SJSA1 (cell line): ENCODE results near the gene DOK3. TPM values are rescaled to one million over a fixed set of nuclear protein-coding genes. Genes with fewer than 3 reads are reported as not detected.

Experiments
- DNase-seq, 2 experiments: peaks; one replicate each; pipeline ENCODE4 v3.0.0-alpha.2; 2015 to 2020; ENCODE audit warnings: low spot score in 2 of 2, low read depth in 1 of 2
- H3K27ac ChIP-seq: fragments of 250-450 bp; sonication (Bioruptor Pico); 2 replicates; pipeline ENCODE4 v1.5.1; 2020; ENCODE audit warnings: mild to moderate bottlenecking, moderate library complexity
- H3K27me3 ChIP-seq: fragments of 250-450 bp; sonication (Bioruptor Pico); replicated peaks from 2 replicates; pipeline ENCODE4 v1.5.1; 2020; ENCODE audit warnings: mild to moderate bottlenecking, moderate library complexity
- H3K36me3 ChIP-seq: fragments of 250-450 bp; sonication (Bioruptor Pico); 2 replicates; pipeline ENCODE4 v1.5.1; 2020; ENCODE audit warnings: mild to moderate bottlenecking
- H3K4me1 ChIP-seq: fragments of 250-450 bp; sonication (Bioruptor Pico); replicated peaks from 2 replicates; pipeline ENCODE4 v1.6.1; 2021; ENCODE audit warnings: mild to moderate bottlenecking
- H3K4me3 ChIP-seq: fragments of 250-450 bp; sonication (Bioruptor Pico); 2 replicates; pipeline ENCODE4 v1.5.1; 2020; ENCODE audit warnings: mild to moderate bottlenecking
- H3K9me3 ChIP-seq: fragments of 250-450 bp; sonication (Bioruptor Pico); replicated peaks from 2 replicates; pipeline ENCODE4 v1.5.1; 2020; ENCODE audit warnings: mild to moderate bottlenecking
- total RNA-seq: library from RNA; depleted of rRNA; stranded (reverse); fragments of >200 nt; shearing (Covaris generic); gene quantifications from 2 replicates; pipeline ENCODE4 v1.2.3, GENCODE V29; 2014

DOK3 gene
- total RNA-seq, 1 experiment from 2014 or later: 1.8 TPM

GRCh38 chr5:177514541-177514940 is 4.9 kb upstream of the DOK3 start:
- no peak for DNase-seq
- peaks cover 82% of the 10 kb centered on the region for H3K36me3 ChIP-seq
- no peak overlapping the region for H3K4me3 ChIP-seq
- no peaks in the 10 kb centered on the region for H3K27me3 ChIP-seq
- H3K4me1 ChIP-seq: peaks cover 14% of the 10 kb centered on the region
- H3K27ac ChIP-seq: no peak overlapping the region
- H3K9me3 ChIP-seq: no peaks in the 10 kb centered on the region

DNA sequence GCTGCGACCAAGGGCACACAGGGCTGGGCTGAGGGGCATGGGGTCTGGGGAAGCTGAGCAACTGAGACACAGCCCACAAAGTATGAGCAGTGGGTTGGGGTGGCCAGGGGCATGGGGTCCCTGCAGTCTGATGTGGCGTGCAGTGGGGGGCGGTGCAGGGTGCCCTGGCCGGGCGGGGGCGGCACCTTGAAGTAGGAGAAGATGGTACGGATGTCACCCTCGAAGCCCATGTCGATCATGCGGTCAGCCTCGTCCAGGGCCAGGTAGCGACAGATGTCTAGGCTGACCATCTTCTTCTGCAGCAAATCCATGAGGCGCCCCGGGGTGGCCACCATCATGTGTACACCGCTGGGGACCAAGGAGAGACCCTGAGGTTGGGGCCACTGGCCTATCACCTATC is 3.9 kb upstream of the DOK3 start:
- Histone ChIP-seq H3K27me3 (no peaks in the 10 kb centered on the region), H3K4me3 (no peak overlapping the region), H3K36me3 (peaks cover 86% of the 10 kb centered on the region), H3K27ac (no peak overlapping the region), H3K9me3 (no peaks in the 10 kb centered on the region), H3K4me1 (peaks cover 9% of the 10 kb centered on the region)
- no peak for DNase-seq

DNA sequence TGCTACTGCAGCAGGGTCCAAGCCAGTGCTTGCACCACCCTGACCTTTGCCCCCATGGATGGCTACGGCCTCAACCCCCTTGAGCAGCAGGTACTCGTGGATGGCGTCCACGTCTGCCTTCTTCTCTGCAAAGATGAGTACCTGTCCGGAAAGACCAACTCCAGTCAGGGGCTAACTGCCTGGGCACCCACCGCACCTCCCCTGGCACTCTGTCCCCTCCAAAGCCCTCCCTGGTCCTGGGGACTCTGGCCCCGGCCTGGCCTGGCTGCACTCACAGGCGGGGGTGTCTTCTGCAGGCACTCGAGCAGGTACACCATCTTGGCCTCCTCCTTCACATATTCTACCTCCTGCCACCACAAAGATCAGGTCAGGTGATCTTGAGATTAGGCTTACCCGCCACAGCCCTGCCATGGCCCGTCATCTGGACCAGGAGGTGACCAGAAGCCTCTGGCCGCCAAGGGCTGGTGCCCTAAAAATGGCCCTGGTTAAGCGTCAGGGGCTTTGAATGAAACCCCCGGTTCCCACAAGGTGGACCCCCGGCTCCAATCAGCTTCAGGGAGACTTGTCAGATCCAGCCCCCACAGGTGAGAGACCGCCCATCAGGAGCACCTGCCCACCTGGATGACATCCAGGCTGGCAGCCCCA is 3.2 kb upstream of the DOK3 start:
- Histone ChIP-seq H3K4me3 (no peak overlapping the region), H3K9me3 (no peaks in the 10 kb centered on the region), H3K27me3 (no peaks in the 10 kb centered on the region), H3K27ac (no peak overlapping the region), H3K36me3 (peaks cover 93% of the 10 kb centered on the region), H3K4me1 (peaks cover 9% of the 10 kb centered on the region)
- no peak for DNase-seq

DNA sequence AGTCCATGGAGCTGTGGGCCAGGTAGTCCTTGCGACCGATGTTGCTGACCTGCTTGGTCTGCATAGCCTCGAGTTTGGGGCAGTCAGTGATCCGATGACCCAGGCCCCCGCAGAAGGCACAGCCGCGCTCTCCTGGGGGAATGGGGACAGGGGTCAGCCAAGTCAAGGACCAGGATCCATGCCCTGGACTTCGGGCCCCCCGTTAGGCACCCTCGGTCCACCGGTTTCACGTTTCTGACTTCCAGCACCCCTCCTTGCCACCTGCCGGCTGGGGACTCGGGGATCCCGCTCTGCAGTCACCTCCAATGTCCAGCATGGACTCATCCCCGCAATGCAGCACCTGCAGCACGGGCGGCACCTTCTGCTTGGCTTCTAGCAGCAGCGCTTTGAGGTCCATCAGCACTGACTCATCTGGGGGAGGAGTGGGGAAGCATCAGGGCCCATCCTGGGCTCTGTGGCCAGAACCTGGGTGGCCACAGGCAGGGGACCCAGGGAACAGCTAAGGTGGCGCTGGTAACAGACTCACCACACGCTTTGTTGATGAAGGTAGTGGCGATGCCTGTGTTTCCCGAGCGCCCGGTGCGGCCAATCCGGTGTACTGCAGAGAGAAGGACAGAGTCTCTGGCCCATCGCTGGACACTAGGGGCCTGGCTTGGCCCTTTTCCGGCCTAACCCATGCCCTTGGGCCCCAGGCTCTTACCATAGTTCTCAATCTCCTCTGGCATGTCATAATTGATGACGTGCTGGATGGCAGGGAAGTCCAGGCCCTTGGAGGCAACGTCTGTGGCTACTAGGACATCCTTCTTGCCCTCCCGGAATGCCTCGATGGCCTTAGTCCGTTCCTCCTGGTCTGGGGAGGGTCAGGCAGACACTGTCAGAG is 2.4 kb upstream of the DOK3 start:
- no peak overlapping the region for H3K27ac ChIP-seq
- no peak overlapping the region for H3K4me3 ChIP-seq
- peaks cover 91% of the 10 kb centered on the region for H3K36me3 ChIP-seq
- H3K9me3 ChIP-seq: no peaks in the 10 kb centered on the region
- DNase-seq: no peak
- H3K4me1 ChIP-seq: peaks cover 9% of the 10 kb centered on the region
- H3K27me3 ChIP-seq: no peaks in the 10 kb centered on the region

DNA sequence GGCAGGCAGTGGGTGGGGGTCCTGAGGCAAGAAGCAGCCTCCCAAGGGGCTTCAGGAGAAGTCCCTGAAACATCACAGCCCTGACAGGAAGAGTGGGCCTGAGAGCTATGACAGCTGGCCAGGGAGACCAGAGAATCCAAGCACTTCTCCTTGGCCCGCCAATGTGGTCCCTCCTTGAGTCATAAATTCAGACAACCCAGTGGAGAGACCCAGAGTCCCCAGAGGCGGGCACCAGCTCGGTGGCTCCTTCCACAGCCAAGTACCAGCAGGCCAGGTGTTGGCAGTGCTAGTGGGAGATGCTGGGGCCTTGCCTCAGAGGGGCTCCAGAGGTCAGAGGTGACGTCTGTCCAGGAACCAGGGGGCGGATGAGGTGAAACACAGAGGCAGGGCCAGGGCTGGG is 1.6 kb upstream of the DOK3 start:
- no peak overlapping the region for H3K4me3 ChIP-seq
- H3K27ac ChIP-seq: no peak overlapping the region
- H3K4me1 ChIP-seq: peaks cover 8% of the 10 kb centered on the region
- H3K9me3 ChIP-seq: no peaks in the 10 kb centered on the region
- H3K36me3 ChIP-seq: peaks cover 85% of the 10 kb centered on the region
- no peaks in the 10 kb centered on the region for H3K27me3 ChIP-seq
- DNase-seq: no peak

DNA sequence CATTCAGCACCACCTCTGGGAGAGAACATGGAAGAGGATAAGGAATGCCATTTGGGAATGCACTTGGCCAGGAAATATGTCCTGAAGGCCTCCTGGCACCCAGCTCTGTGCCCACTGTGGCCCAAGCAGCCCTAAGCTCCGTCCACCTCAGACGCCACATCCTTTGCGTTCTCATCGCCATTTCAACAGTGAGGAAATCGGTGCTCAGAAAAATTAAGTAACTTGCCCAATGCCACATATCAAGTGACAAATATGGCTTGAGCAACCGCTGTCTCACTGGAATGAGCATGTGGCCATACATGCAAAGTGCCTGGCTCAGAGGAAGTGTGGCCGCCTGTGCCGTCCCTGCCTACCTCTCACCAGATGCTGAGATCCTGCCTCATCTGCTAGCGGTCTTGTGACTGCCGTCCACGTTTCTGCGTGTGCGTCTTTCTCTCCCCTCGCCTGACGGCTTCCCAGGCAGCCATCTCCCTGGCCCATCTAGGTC is 984 bp upstream of the DOK3 start:
- H3K27ac ChIP-seq: no peak overlapping the region
- H3K9me3 ChIP-seq: no peaks in the 10 kb centered on the region
- peaks cover 79% of the 10 kb centered on the region for H3K36me3 ChIP-seq
- no peaks in the 10 kb centered on the region for H3K27me3 ChIP-seq
- no peak for DNase-seq
- H3K4me3 ChIP-seq: no peak overlapping the region
- H3K4me1 ChIP-seq: peaks cover 2% of the 10 kb centered on the region

GRCh38 chr5:177509991-177510566 is 453 bp upstream of the DOK3 start:
- Histone ChIP-seq H3K27ac (no peak overlapping the region), H3K4me3 (no peak overlapping the region), H3K9me3 (no peaks in the 10 kb centered on the region), H3K27me3 (no peaks in the 10 kb centered on the region), H3K36me3 (peaks cover 74% of the 10 kb centered on the region), H3K4me1 (no peaks in the 10 kb centered on the region)
- DNase-seq: no peak

DNA sequence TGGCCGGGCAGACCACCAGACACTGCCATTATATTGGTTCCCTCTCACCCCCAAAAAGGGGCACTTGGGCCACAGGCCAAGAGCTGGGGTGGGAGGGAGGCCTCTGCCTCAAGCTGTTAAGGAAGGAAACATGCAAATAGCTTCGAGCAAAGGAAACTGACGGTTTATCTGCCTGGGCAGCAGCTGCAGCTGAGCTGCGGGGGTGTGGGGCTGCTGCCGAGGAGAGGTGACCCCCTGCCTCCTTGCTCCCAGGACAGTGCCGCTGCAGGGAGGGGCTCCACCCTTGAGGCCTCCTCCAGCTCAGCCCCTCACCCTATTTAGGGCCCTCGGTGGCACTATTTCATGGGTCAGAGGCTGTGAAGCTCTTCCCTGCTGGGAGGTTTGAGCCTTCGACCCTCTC is 789 bp downstream of the DOK3 start:
- Histone ChIP-seq H3K27me3 (no peaks in the 10 kb centered on the region), H3K4me3 (no peak overlapping the region), H3K27ac (no peak overlapping the region), H3K4me1 (no peaks in the 10 kb centered on the region), H3K36me3 (peaks cover 61% of the 10 kb centered on the region), H3K9me3 (no peaks in the 10 kb centered on the region)
- no peak for DNase-seq

GRCh38 chr5:177508221-177508611 is 1.4 kb downstream of the DOK3 start:
- no peaks in the 10 kb centered on the region for H3K4me1 ChIP-seq
- no peaks in the 10 kb centered on the region for H3K27me3 ChIP-seq
- H3K9me3 ChIP-seq: no peaks in the 10 kb centered on the region
- no peak overlapping the region for H3K4me3 ChIP-seq
- peaks cover 55% of the 10 kb centered on the region for H3K36me3 ChIP-seq
- H3K27ac ChIP-seq: no peak overlapping the region
- no peak for DNase-seq

DNA sequence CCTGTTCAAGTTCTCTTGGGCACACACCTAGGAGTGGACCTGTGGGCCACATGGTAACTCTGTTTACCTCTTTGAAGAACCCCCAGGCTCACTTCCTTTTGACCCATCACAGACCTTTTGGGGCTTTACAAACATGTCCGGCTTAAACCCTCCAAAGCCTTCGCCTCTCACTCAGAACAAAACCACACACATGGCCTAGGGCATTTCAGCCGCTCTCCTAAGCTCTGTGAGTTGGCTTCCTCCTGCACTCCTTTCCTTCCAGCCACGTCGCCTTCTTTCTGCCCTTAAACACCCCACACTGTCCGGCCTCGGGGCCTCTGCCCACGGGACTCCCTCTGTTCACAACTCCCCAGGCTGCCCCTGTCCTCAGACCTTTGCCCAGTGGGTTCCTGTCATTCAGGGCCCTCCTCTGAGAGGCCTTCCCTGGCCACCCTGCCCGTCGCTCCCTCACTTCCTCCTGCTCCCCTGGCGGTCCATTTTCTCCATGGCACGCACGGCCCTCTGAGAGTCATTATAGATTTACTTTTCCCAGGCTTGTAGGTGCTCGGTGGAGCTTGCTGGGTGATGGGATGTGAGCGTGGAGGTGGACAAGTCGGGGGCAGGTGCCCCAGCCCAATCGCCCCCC is 1.9 kb downstream of the DOK3 start:
- peaks cover 50% of the 10 kb centered on the region for H3K36me3 ChIP-seq
- DNase-seq: no peak
- no peaks in the 10 kb centered on the region for H3K9me3 ChIP-seq
- no peaks in the 10 kb centered on the region for H3K4me1 ChIP-seq
- H3K27ac ChIP-seq: no peak overlapping the region
- no peaks in the 10 kb centered on the region for H3K27me3 ChIP-seq
- H3K4me3 ChIP-seq: no peak overlapping the region

DNA sequence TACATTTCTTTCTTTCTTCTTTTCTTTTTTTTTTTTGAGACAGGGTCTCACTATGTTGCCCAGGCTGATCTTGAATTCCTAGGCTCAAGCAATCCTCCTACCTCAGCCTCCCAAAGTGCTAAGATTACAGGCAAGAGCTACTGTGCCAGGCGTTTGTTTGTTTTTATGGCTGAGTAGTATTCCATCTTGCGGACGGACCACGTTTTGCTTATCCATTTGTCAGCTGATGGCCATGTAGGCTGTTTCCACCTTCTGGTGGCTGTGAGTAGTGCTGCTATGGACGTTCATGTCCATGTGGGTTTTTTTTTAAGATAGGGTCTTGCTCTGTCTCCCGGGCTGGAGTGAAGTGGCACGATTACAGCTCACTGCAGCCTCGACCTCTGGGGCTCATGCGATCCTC is 2.5 kb downstream of the DOK3 start:
- H3K4me1 ChIP-seq: no peaks in the 10 kb centered on the region
- H3K4me3 ChIP-seq: no peak overlapping the region
- peaks cover 45% of the 10 kb centered on the region for H3K36me3 ChIP-seq
- no peaks in the 10 kb centered on the region for H3K9me3 ChIP-seq
- H3K27ac ChIP-seq: no peak overlapping the region
- no peak for DNase-seq
- no peaks in the 10 kb centered on the region for H3K27me3 ChIP-seq

DNA sequence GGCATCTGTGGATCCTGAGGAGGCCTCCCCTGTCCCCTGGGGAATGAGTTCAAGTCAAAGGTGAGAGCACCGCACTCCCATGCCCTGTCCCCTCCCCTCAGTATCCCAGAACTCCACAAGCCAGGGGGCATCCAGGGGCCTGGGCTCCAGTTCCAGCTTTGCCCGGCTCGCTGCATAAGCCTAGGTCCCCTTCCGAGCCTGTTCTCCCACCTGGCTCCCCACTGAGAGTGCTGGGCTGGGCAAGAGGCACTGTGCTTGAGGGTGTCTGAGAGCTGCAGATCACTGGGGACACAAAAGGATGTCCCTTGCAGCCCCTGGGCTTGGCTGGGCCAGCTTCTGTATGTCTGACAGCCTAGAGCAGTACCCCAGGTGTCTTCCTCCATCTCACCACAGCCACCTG is 4.6 kb downstream of the DOK3 start:
- H3K27me3 ChIP-seq: no peaks in the 10 kb centered on the region
- no peak overlapping the region for H3K27ac ChIP-seq
- no peak for DNase-seq
- no peak overlapping the region for H3K4me3 ChIP-seq
- no peaks in the 10 kb centered on the region for H3K9me3 ChIP-seq
- H3K4me1 ChIP-seq: peaks cover 13% of the 10 kb centered on the region
- peaks cover 24% of the 10 kb centered on the region for H3K36me3 ChIP-seq

- H3K27me3 ChIP-seq: no peaks in the 10 kb centered on the region
- H3K27ac ChIP-seq: no peak overlapping the region
- no peak overlapping the region for H3K4me3 ChIP-seq
- H3K4me1 ChIP-seq: peaks cover 13% of the 10 kb centered on the region
- DNase-seq: no peak
- H3K9me3 ChIP-seq: no peaks in the 10 kb centered on the region
- peaks cover 17% of the 10 kb centered on the region for H3K36me3 ChIP-seq
Observed at GRCh38 chr5:177504086-177505056, 5.3 kb downstream of the DOK3 start.
